ENCODE data around the gene VPS52.
"Not testable (repeated sequence)": the region's sequence is repeated elsewhere in the genome, so short reads cannot be mapped to it uniquely, and the experiment has no call there.

VPS52 gene

GRCh38 chr6:33286946-33287914 is 15.6 kb upstream of the VPS52 start:
- Histone ChIP-seq H2BK120ac (ENCODE audit: low read depth, low read length) (no peak overlapping the region), H3K4me2 (ENCODE audit: low read length, poor library complexity, severe bottlenecking) (no peak overlapping the region), H3K14ac (ENCODE audit: low read length in 2 of 2) (no peak overlapping the region), H4K91ac (ENCODE audit: low read length) (no peak overlapping the region), H3K79me1 (replicated peaks; ENCODE audit: low read length, poor library complexity, severe bottlenecking) (peaks cover 40% of the 10 kb centered on the region), H3K18ac (ENCODE audit: low read depth in 1 of 2, low read length in 2 of 2) (no peak overlapping the region), H2BK15ac (ENCODE audit: low read depth, poor library complexity, severe bottlenecking) (no peak overlapping the region), H3K9ac (ENCODE audit: low read length) (peak overlapping the region; percentile 96), H3K27ac (ENCODE audit: low read length, poor library complexity, severe bottlenecking) (no peak overlapping the region), H3K36me3 (ENCODE audit: control insufficient read depth in 1 of 2, insufficient read depth in 2 of 2, low read depth in 1 of 2, low read length in 2 of 2) (peaks cover 47 to 72% of the 10 kb centered on the region in 2 experiments), H3K4me1 (ENCODE audit: control insufficient read depth, insufficient read depth, low read depth, low read length) (peaks cover 13% of the 10 kb centered on the region), H2AFZ (ENCODE audit: low read depth, low read length) (no peak overlapping the region), H3K27me3 (ENCODE audit: control insufficient read depth in 1 of 2, insufficient read depth in 1 of 2, low read length in 2 of 2) (no peaks in the 10 kb centered on the region), H3K4ac (ENCODE audit: low read depth in 1 of 2, low read length in 2 of 2) (no peak overlapping the region), H3K23ac (ENCODE audit: low read length in 2 of 2) (no peak overlapping the region), H3K4me3 (ENCODE audit: insufficient read depth in 1 of 2, low read depth in 1 of 2, low read length in 2 of 2) (peak overlapping the region in 1 of 2 experiments; percentile 97), H2BK5ac (ENCODE audit: low read depth, low read length, poor library complexity, severe bottlenecking) (no peak overlapping the region), H2BK12ac (ENCODE audit: low read length in 2 of 2) (no peak overlapping the region), H4K8ac (ENCODE audit: low read length) (no peak overlapping the region), H3K9me3 (ENCODE audit: control insufficient read depth, low read length) (no peaks in the 10 kb centered on the region), H2AK5ac (ENCODE audit: low read length, severe bottlenecking) (no peak overlapping the region)
- WGBS = 96% methylated on average over 18 of the region's 22 CpGs
- no peak for DNase-seq

GRCh38 chr6:33285214-33285613 is 13.5 kb upstream of the VPS52 start:
- peaks cover 41% of the 10 kb centered on the region for H3K79me1 ChIP-seq (replicated peaks; ENCODE audit: low read length, poor library complexity, severe bottlenecking)
- H2BK12ac ChIP-seq (ENCODE audit: low read length in 2 of 2); H2AK5ac ChIP-seq (ENCODE audit: low read length, severe bottlenecking); H3K23ac ChIP-seq (ENCODE audit: low read length in 2 of 2); H2BK5ac ChIP-seq (ENCODE audit: low read depth, low read length, poor library complexity, severe bottlenecking); H3K27me3 ChIP-seq (ENCODE audit: control insufficient read depth in 1 of 2, insufficient read depth in 1 of 2, low read length in 2 of 2); H3K9ac ChIP-seq (ENCODE audit: low read length); H3K14ac ChIP-seq (ENCODE audit: low read length in 2 of 2); H4K91ac ChIP-seq (ENCODE audit: low read length); H3K18ac ChIP-seq (ENCODE audit: low read depth in 1 of 2, low read length in 2 of 2); H3K27ac ChIP-seq (ENCODE audit: low read length, poor library complexity, severe bottlenecking); H3K4me3 ChIP-seq (ENCODE audit: insufficient read depth in 1 of 2, low read depth in 1 of 2, low read length in 2 of 2); DNase-seq; H3K9me3 ChIP-seq (ENCODE audit: control insufficient read depth, low read length); H4K8ac ChIP-seq (ENCODE audit: low read length); H3K4ac ChIP-seq (ENCODE audit: low read depth in 1 of 2, low read length in 2 of 2); H2AFZ ChIP-seq (ENCODE audit: low read depth, low read length); H3K4me2 ChIP-seq (ENCODE audit: low read length, poor library complexity, severe bottlenecking); H2BK120ac ChIP-seq (ENCODE audit: low read depth, low read length); H2BK15ac ChIP-seq (ENCODE audit: low read depth, poor library complexity, severe bottlenecking): not testable (repeated sequence)
- H3K4me1 ChIP-seq (ENCODE audit: control insufficient read depth, insufficient read depth, low read depth, low read length) = peaks cover 16% of the 10 kb centered on the region
- WGBS = 94% methylated on average over 4 of the region's 4 CpGs
- peaks cover 55 to 74% of the 10 kb centered on the region in 2 experiments for H3K36me3 ChIP-seq (ENCODE audit: control insufficient read depth in 1 of 2, insufficient read depth in 2 of 2, low read depth in 1 of 2, low read length in 2 of 2)

GRCh38 chr6:33280539-33280938 is 8.9 kb upstream of the VPS52 start:
- 95% methylated on average over 6 of the region's 6 CpGs for whole genome bisulfite sequencing

GRCh38 chr6:33279971-33280511 is 8.4 kb upstream of the VPS52 start:
- Histone ChIP-seq H3K18ac (ENCODE audit: low read depth in 1 of 2, low read length in 2 of 2) (no peak overlapping the region), H2BK120ac (ENCODE audit: low read depth, low read length) (no peak overlapping the region), H3K9ac (ENCODE audit: low read length) (no peak overlapping the region), H3K4me2 (ENCODE audit: low read length, poor library complexity, severe bottlenecking) (no peak overlapping the region), H3K4ac (ENCODE audit: low read depth in 1 of 2, low read length in 2 of 2) (no peak overlapping the region), H3K14ac (ENCODE audit: low read length in 2 of 2) (no peak overlapping the region), H3K27ac (ENCODE audit: low read length, poor library complexity, severe bottlenecking) (no peak overlapping the region), H4K91ac (ENCODE audit: low read length) (no peak overlapping the region), H3K4me3 (ENCODE audit: insufficient read depth in 1 of 2, low read depth in 1 of 2, low read length in 2 of 2) (no peak overlapping the region), H3K36me3 (ENCODE audit: control insufficient read depth in 1 of 2, insufficient read depth in 2 of 2, low read depth in 1 of 2, low read length in 2 of 2) (peaks cover 79 to 87% of the 10 kb centered on the region in 2 experiments), H2AFZ (ENCODE audit: low read depth, low read length) (no peak overlapping the region), H2BK12ac (ENCODE audit: low read length in 2 of 2) (no peak overlapping the region), H3K23ac (ENCODE audit: low read length in 2 of 2) (no peak overlapping the region), H4K8ac (ENCODE audit: low read length) (no peak overlapping the region), H3K4me1 (ENCODE audit: control insufficient read depth, insufficient read depth, low read depth, low read length) (peaks cover 36% of the 10 kb centered on the region), H2BK5ac (ENCODE audit: low read depth, low read length, poor library complexity, severe bottlenecking) (no peak overlapping the region), H2AK5ac (ENCODE audit: low read length, severe bottlenecking) (no peak overlapping the region), H2BK15ac (ENCODE audit: low read depth, poor library complexity, severe bottlenecking) (no peak overlapping the region), H3K27me3 (ENCODE audit: control insufficient read depth in 1 of 2, insufficient read depth in 1 of 2, low read length in 2 of 2) (no peaks in the 10 kb centered on the region), H3K9me3 (ENCODE audit: control insufficient read depth, low read length) (no peaks in the 10 kb centered on the region), H3K79me1 (replicated peaks; ENCODE audit: low read length, poor library complexity, severe bottlenecking) (peaks cover 21% of the 10 kb centered on the region)
- peak; percentile 85 for DNase-seq
- 81% methylated on average over 5 of the region's 5 CpGs for WGBS

More at GRCh38 chr6:33280539-33280938, 8.9 kb upstream of the VPS52 start:
- no peak overlapping the region for H3K4ac ChIP-seq (ENCODE audit: low read depth in 1 of 2, low read length in 2 of 2)
- H2BK5ac ChIP-seq (ENCODE audit: low read depth, low read length, poor library complexity, severe bottlenecking) = no peak overlapping the region
- no peaks in the 10 kb centered on the region for H3K27me3 ChIP-seq (ENCODE audit: control insufficient read depth in 1 of 2, insufficient read depth in 1 of 2, low read length in 2 of 2)
- H3K9me3 ChIP-seq (ENCODE audit: control insufficient read depth, low read length) = no peaks in the 10 kb centered on the region
- no peak overlapping the region for H4K91ac ChIP-seq (ENCODE audit: low read length)
- H3K18ac ChIP-seq (ENCODE audit: low read depth in 1 of 2, low read length in 2 of 2) = no peak overlapping the region
- H3K9ac ChIP-seq (ENCODE audit: low read length) = no peak overlapping the region
- H3K27ac ChIP-seq (ENCODE audit: low read length, poor library complexity, severe bottlenecking) = no peak overlapping the region
- no peak overlapping the region for H3K4me2 ChIP-seq (ENCODE audit: low read length, poor library complexity, severe bottlenecking)
- H3K4me3 ChIP-seq (ENCODE audit: insufficient read depth in 1 of 2, low read depth in 1 of 2, low read length in 2 of 2) = no peak overlapping the region
- H3K36me3 ChIP-seq (ENCODE audit: control insufficient read depth in 1 of 2, insufficient read depth in 2 of 2, low read depth in 1 of 2, low read length in 2 of 2) = peaks cover 80 to 87% of the 10 kb centered on the region in 2 experiments
- H2BK12ac ChIP-seq (ENCODE audit: low read length in 2 of 2) = no peak overlapping the region
- DNase-seq = no peak
- H2AFZ ChIP-seq (ENCODE audit: low read depth, low read length) = no peak overlapping the region
- peaks cover 21% of the 10 kb centered on the region for H3K79me1 ChIP-seq (replicated peaks; ENCODE audit: low read length, poor library complexity, severe bottlenecking)
- H3K23ac ChIP-seq (ENCODE audit: low read length in 2 of 2) = no peak overlapping the region
- H2AK5ac ChIP-seq (ENCODE audit: low read length, severe bottlenecking) = no peak overlapping the region
- no peak overlapping the region for H2BK15ac ChIP-seq (ENCODE audit: low read depth, poor library complexity, severe bottlenecking)
- H3K4me1 ChIP-seq (ENCODE audit: control insufficient read depth, insufficient read depth, low read depth, low read length) = peaks cover 36% of the 10 kb centered on the region
- H2BK120ac ChIP-seq (ENCODE audit: low read depth, low read length) = no peak overlapping the region
- no peak overlapping the region for H4K8ac ChIP-seq (ENCODE audit: low read length)
- no peak overlapping the region for H3K14ac ChIP-seq (ENCODE audit: low read length in 2 of 2)
